DND-41 (cell line): ENCODE data around the gene LRFN2.

Source experiments
- ATAC-seq: fragments of 200-7000 bp; cut with Tn5 transposase; 3 replicates; pipeline ENCODE4 v1.9.1; 2021; ENCODE audit warnings: low read depth; ENCODE audit not compliant: insufficient read depth
- DNase-seq: peaks from one replicate; pipeline ENCODE4 v3.0.0-alpha.2; 2020
- H2AFZ ChIP-seq: 2 replicates; pipeline ENCODE4 v1.6.0; 2012; ENCODE audit warnings: low read depth, low read length
- H3K27ac ChIP-seq: 2 replicates; pipeline ENCODE4 v1.5.1; 2012; ENCODE audit warnings: low read length, inconsistent platforms
- H3K27me3 ChIP-seq: fragments of 200-600 bp; sonication (generic); 2 replicates; pipeline ENCODE4 v1.6.0; 2012; ENCODE audit warnings: low read length, mild to moderate bottlenecking, inconsistent platforms; ENCODE audit not compliant: insufficient read depth, poor library complexity
- H3K36me3 ChIP-seq: 2 replicates; pipeline ENCODE4 v1.5.1; 2012; ENCODE audit warnings: low read length, inconsistent platforms; ENCODE audit not compliant: insufficient read depth
- H3K4me1 ChIP-seq: 2 replicates; pipeline ENCODE4 v1.5.1; 2012; ENCODE audit warnings: mild to moderate bottlenecking, low read length; ENCODE audit not compliant: insufficient read depth
- H3K4me2 ChIP-seq: 2 replicates; pipeline ENCODE4 v1.6.0; 2012; ENCODE audit warnings: mild to moderate bottlenecking, moderate library complexity, low read length, inconsistent platforms; ENCODE audit not compliant: insufficient read depth
- H3K4me3 ChIP-seq, 2 experiments: fragments of 200-600 bp in 1 of 2; shearing (Covaris generic) in 1 of 2; 2 replicates each; pipeline ENCODE4 v1.5.1; 2012 to 2016; ENCODE audit warnings: inconsistent platforms in 2 of 2, low read length in 2 of 2, mild to moderate bottlenecking in 2 of 2, low read depth in 1 of 2, moderate library complexity in 1 of 2
- H3K79me2 ChIP-seq: 2 replicates; pipeline ENCODE4 v1.6.0; 2012; ENCODE audit warnings: low read length, inconsistent platforms; ENCODE audit not compliant: insufficient read depth
- H3K9ac ChIP-seq: 2 replicates; pipeline ENCODE4 v1.6.0; 2012; ENCODE audit warnings: low read depth, mild to moderate bottlenecking, inconsistent platforms, low read length, moderate library complexity
- H3K9me3 ChIP-seq: 2 replicates; pipeline ENCODE4 v1.5.1; 2012; ENCODE audit warnings: low read length, moderate library complexity, mild to moderate bottlenecking, inconsistent platforms; ENCODE audit not compliant: insufficient read depth, severe bottlenecking
- H4K20me1 ChIP-seq: 2 replicates; pipeline ENCODE4 v1.6.0; 2012; ENCODE audit warnings: low read length; ENCODE audit not compliant: insufficient read depth
- EZH2 ChIP-seq: IDR thresholded peaks from 3 replicates; pipeline ENCODE4 v1.6.1; 2012; ENCODE audit warnings: borderline replicate concordance, low read depth, mild to moderate bottlenecking, moderate library complexity, low read length, inconsistent platforms; ENCODE audit not compliant: severe bottlenecking
- TF ChIP-seq, protein P1 (sequence below): IDR thresholded peaks from 2 replicates; pipeline ENCODE4 v1.5.1; 2012; ENCODE audit warnings: borderline replicate concordance, low read length, moderate library complexity, mild to moderate bottlenecking; ENCODE audit not compliant: poor library complexity, severe bottlenecking; ENCODE audit errors: extremely low read depth

LRFN2 gene

DNA sequence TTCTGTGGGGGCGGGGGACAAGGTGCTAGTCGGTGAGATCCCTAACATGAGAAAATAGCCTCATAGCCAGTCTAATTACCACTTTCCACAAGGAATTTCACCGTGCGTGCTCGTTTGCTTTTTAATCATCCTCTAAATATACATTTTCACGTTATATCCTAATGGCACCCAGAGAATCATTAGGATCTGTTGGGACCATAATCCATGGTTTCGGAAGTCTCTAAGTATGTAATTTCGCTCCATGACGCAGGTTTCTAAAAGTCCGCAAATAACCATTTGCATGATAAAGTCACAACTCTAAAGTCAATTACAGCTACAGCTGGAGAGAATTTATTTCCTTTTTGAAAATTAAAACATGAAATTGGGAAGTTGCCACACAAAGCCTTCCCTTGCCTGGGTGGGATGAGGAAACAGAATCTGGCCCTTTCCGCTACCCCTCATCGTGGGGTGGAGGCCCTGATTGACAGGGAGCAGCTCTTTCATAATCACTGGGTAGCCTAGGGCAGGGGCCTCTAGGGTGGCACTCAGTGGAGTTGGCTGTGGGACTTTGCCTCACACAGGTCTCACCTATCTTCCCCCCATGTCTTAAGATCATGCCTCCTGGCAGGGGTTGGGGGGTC, 81.9 kb downstream of the LRFN2 start:
- H3K79me2 ChIP-seq, result no peaks in the 10 kb centered on the region
- no peaks in the 10 kb centered on the region for H3K9me3 ChIP-seq
- H3K4me3 ChIP-seq, result no peak overlapping the region
- no peak overlapping the region for H3K4me2 ChIP-seq
- no peaks in the 10 kb centered on the region for H4K20me1 ChIP-seq
- DNase-seq, result no peak
- no peak overlapping the region for H3K9ac ChIP-seq
- H3K27me3 ChIP-seq, result no peaks in the 10 kb centered on the region
- no peaks in the 10 kb centered on the region for H3K4me1 ChIP-seq
- H3K27ac ChIP-seq, result no peak overlapping the region
- TF ChIP-seq EZH2, result no peak
- TF ChIP-seq, protein P1, sequence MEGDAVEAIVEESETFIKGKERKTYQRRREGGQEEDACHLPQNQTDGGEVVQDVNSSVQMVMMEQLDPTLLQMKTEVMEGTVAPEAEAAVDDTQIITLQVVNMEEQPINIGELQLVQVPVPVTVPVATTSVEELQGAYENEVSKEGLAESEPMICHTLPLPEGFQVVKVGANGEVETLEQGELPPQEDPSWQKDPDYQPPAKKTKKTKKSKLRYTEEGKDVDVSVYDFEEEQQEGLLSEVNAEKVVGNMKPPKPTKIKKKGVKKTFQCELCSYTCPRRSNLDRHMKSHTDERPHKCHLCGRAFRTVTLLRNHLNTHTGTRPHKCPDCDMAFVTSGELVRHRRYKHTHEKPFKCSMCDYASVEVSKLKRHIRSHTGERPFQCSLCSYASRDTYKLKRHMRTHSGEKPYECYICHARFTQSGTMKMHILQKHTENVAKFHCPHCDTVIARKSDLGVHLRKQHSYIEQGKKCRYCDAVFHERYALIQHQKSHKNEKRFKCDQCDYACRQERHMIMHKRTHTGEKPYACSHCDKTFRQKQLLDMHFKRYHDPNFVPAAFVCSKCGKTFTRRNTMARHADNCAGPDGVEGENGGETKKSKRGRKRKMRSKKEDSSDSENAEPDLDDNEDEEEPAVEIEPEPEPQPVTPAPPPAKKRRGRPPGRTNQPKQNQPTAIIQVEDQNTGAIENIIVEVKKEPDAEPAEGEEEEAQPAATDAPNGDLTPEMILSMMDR, result no peak
- no peak overlapping the region for H2AFZ ChIP-seq
- ATAC-seq, result no peak
- no peaks in the 10 kb centered on the region for H3K36me3 ChIP-seq

DNA sequence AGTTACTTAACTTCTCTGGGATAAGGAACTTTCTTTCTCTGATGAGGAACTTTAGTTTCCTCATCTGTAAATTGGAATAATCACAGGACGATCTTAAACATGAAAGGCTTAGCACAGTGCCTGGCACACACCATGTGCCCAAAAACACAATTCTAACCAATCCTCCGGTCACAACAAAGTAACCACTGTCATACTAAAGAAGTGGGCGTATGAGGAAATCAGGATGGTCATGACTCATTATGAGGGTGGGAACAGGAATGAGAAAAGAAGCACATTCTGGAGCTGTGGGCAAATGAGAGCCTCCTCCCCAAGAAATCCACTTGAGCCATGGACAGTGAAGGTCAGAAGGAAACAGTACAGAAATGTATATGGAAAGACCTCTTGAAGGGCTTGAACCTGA, 82.9 kb downstream of the LRFN2 start:
- Histone ChIP-seq H3K4me2 (no peak overlapping the region), H3K27ac (no peak overlapping the region), H3K9me3 (no peaks in the 10 kb centered on the region), H3K4me1 (no peaks in the 10 kb centered on the region), H4K20me1 (no peaks in the 10 kb centered on the region), H2AFZ (no peak overlapping the region), H3K36me3 (no peaks in the 10 kb centered on the region), H3K79me2 (no peaks in the 10 kb centered on the region), H3K27me3 (no peaks in the 10 kb centered on the region), H3K4me3 (no peak overlapping the region), H3K9ac (no peak overlapping the region)
- ATAC-seq (no peak), DNase-seq (no peak)
- no peak for TF ChIP-seq EZH2
- TF ChIP-seq, protein P1, result no peak

DNA sequence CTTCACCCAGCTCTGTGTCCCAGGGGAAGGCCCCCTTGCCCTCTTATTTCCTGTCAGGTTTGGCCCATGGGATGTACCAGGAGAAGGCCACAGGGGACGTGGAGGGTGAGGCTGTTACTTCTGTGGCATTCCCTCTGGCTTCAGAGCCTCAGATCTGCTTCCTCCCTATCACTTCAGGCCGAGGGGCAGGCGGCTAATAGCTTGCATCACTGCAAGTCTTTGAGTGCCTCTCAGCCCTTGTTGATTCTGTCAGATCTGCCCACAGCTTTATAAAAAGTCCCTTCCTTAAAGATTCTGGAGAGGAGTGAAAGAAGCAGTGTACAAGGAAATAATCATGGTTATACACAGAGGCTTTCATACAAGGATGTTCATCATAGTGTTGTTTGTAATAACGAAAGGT, 86.9 kb downstream of the LRFN2 start:
- H3K4me3 ChIP-seq, result no peak overlapping the region
- H2AFZ ChIP-seq, result no peak overlapping the region
- H3K4me2 ChIP-seq, result no peak overlapping the region
- ATAC-seq (no peak), DNase-seq (no peak)
- no peaks in the 10 kb centered on the region for H3K36me3 ChIP-seq
- H3K27ac ChIP-seq, result no peak overlapping the region
- H3K27me3 ChIP-seq, result no peaks in the 10 kb centered on the region
- no peaks in the 10 kb centered on the region for H4K20me1 ChIP-seq
- H3K79me2 ChIP-seq, result no peaks in the 10 kb centered on the region
- no peaks in the 10 kb centered on the region for H3K9me3 ChIP-seq
- H3K4me1 ChIP-seq, result no peaks in the 10 kb centered on the region
- no peak overlapping the region for H3K9ac ChIP-seq
- no peak for TF ChIP-seq EZH2
- TF ChIP-seq, protein P1, result no peak
